HG03108 (cell line): ENCODE results near the gene CECR2.

ENCODE experiments used
- ATAC-seq: cut with Tn5 transposase; IDR thresholded peaks from one replicate; pipeline ENCODE4 v1.9.1; 2021; ENCODE audit warnings: moderate library complexity; ENCODE audit not compliant: unreplicated experiment

CECR2 gene

DNA sequence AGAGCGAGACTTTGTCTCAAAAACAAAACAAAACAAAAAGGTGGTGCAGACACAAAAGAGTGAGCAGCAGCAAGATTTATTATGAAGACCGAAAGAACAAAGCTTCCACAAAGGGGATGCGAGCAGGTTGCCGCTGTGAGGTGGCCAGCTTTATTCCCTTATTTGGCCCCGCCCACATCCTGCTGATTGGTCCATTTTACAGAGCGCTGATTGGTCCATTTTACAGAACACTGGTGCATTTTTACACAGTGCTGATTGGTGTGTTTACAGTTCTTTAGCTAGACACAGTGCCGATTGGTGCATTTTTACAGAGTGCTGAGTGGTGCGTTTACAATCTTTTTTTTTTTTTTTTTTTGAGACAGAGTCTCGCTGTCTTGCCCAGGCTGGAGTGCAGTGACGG, 77.4 kb downstream of the CECR2 start:
- no peak for ATAC-seq

DNA sequence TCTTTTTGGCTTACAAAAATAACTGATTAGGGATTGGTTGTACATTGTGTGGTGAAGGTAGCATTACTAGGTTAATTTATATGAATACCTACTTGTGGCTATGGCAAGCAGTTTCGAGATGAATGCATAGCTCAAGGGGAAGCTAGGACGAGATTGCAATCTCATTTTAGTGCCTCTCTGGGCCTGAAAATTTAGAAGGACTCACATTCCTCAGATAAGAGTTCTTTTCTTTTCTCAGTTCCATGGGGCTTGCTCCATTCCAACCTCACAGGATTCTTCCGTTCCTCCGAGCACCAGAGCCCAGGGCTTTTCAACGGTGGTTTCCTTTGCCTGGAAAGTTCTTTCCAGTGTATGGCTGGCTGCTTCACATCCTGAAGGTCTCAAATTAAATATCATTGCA, 82.1 kb downstream of the CECR2 start:
- no peak for ATAC-seq

DNA sequence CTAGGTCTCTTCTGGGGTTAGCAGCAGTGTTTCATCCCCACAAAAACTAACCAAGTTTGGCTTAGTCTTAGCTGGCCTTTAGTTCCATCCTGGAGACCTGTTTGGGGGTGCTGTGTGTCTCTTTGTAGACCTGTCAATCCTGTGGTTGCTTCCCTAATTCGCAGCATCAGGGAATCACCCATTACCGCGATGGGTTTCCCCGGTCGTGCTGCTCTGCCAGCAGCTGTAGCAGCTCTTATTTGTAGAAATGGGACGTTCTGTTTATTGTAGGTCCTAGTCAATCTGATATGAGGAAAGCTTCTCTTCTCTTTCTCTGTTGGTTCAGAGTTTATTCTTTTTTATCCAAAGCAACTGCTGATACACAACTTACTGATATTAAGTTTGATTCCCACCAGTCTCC, 91.6 kb downstream of the CECR2 start:
- no peak for ATAC-seq

DNA sequence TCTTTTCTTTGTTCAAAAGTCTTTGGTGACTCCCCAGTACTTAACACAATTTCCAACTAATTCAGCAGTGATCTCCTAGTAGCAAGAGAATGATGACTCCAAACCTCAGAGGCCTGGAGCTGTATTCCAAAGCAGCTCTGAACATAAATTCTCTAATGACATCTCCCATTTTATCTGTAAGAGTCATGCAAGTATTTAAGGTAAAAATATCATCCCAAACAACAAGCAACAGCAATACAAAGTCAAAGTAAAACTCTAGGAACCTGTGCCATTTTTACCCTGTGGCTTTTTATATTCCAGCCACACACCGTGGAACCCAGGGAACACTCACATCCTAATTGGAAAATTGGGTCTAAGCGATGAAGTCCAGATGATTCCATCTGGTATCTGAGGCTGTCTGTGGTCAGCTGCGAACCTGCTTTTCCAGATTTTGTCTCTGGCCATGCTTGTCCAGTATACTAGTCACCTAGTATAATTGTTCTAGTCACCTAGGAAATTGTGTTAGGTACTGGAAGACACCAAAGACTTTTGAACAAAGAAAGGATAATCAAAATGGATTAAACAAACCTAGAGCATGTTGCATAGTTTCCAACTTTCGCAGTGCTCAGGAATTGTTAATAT, 101.7 kb downstream of the CECR2 start:
- no peak for ATAC-seq

DNA sequence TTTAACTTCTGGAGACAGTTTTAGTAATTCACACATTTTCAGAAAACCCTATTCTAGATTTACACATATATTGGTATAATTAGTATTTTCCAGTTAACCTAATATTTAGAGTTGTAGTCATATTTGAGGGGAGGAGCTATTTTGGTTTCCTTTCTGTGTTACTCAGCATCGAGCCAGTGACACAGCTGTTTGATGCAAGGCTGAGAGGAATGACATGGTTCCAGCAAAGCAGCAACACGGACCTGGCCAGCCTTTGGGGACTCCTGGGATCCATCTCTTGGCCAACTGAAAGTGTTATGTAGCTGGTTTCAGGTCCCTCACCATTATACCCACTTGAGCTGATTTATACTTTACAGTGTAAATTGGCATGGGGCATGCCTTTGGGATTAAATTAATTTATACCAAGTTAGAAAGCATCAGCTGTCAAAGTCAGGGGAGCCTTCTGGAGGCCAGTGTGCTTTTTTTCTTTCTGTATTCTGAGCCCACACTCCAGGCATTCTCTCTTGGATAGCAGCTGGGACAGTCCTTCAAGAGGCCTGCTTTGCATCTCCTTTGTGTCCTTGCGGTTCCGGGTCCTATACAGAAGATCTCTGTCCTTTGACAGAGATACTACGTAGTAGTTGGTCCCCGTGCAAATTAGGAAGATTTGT, 102.8 kb downstream of the CECR2 start:
- ATAC-seq = no peak

DNA sequence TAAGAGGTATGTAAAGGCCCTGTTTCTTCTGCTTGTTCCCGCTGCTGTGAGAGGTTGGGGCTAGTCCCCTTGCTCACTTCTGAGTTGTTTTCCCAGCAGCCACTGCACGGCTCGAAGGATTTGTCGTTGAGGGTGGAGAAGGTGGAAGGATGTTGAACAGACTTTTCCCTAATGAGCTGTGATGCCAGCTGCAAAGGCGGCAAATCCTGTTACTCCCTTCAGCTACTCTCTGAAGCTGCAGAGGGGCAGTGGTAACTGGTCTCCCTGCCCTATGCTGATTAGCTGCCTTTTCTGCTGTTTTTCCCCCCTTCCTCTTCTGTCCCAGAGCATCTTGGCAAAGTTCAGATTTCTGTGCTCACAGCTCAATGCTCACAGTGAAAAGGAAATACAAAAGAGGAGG, 103.7 kb downstream of the CECR2 start:
- ATAC-seq = no peak

DNA sequence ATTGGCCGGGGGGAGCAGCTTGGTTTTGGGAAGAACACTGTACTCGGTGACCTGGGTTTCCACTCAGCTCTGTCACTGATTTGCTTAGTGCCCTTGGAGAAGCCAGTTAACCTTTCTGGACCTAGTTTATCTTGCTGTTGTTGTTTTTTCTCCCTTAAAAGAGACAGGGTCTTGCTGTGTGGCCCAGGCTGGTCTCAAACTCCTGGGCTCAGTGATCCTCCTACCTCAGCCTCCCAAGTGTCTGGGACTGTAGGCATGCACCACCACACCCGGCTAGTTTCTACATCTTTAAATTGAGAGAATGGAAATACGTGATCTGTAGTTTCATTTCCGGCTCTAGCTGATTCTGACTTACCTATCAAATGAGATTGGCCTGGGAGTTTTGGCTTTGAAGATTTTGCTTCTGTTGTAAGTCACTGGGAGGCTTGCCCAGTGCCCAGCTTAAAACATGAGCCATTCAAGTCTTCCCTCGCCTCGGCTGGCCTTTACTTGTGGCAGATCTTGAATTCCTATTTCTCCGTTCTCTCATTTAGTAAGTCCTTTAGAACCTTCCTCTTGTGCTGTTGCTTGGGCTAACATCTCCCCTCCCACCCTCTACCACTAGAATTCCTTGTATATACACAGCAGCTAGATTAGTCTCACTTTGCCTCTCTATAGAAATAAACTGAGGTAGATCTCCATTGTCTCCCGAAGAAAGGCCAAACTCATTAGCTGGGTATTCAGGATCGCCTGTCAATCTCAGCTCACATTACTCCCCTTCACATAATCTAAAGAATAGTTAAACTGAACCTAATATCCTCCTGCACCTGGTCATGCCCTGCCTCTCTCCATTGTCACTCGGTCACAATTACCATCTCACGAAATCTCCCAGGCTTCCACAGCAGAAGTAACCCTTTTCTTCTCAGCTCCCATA, 106.3 kb downstream of the CECR2 start:
- no peak for ATAC-seq

DNA sequence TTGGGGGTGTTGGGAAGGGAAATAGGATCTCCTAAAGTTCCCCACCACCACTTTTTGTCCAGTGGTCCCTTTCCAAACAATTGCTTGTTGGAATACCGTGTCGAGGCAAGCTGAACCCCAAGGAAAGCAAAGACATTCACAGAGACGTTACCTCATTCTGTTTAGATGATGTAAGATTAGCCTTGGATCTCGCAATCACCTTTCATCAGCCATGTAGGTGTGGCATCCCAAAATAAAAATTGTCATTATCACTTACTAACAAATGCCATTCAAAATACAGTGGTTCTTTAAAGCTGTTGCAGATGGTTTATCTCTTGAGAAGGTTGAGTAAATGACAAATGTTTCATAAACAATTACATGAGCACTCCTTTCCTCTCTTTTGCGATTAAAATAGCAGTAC, 107.6 kb downstream of the CECR2 start:
- no peak for ATAC-seq

DNA sequence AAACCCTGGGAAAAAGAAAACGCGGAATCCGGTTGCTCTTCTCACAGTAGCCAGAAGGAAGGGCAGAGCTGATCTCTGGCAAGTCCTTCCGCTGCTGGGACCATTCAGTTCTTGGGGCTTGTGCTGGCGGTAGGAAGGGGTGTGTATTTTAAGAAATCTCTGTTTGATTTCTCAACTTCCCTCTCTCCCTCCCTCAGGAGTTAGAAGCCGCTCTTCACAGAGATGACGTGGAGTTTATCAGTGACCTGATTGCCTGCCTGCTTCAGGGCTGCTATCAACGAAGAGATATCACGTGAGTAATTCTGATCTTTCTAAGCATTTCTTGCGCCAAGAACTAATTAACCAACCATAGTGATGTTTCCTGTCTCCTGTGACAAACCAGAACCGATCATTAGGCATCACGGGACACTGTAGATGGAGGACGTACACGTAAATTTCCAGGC, 108.2 kb downstream of the CECR2 start:
- ATAC-seq = no peak

DNA sequence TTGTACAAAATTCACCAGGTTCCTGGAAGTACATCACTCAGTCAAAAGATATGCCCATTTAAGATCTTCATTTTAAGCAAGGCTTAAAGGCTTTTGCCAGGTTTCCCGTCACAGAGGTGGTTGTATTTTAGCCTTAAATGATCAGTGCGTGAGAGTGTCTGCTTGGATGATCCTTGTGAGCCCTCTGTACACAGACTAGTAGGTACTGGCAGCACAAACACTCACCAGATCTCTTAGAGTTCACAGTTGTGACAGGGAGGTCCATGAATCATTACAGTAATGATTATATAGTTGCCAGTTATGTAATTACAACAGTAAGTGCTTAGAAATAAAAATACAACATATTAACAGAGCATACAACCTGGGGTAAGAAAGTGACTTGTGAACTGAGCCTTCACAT, 109.9 kb downstream of the CECR2 start:
- no peak for ATAC-seq

DNA sequence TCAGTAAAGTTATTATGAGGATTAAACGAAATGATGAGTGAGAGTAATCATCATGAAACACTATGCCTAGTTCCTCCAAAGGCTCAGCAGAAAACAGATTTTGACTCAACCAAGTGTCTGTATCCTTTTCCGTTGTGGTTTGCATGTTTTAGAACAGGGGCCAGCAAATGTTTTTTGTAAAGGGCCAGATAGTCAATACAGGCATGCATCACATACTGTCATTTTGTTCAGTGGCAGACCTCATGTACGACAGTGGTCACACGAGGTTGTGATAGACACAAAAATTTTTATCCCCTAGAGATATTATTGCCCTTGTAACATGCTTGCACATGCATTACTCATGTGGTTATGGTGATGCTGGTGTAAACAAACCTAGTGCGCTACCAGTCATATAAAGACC, 112.2 kb downstream of the CECR2 start:
- no peak for ATAC-seq

DNA sequence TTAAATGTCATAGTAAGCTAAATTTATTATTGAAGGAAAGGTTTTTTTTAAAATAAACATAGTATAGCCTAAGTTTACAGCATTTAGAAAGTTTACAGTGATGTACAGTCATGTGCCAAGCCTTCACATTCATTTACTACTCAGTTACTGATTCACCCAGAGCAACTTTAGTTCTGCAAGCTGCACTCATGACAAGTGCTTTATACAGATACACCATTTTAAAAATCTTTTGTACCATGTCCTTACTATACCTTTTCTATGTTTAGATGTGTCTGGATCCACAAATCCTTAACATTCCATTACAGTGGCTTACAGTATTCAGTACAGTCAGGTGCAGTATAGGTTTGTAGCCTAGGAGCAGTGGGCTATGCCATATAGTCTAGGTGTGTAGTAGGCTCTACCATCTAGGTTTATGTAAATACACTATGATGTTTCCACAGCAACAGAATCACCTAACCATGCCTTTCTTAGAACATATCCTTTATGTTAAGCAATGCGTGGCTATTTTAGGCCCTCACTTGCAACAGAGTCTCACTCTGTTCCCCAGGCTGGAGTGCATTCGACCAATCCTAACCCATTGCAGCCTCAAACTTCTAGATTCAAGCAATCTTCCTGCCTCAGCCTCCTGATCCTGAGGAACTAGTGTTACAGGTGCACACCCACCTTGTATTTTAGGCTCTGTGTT, 114.6 kb downstream of the CECR2 start:
- ATAC-seq = peak; percentile 48

DNA sequence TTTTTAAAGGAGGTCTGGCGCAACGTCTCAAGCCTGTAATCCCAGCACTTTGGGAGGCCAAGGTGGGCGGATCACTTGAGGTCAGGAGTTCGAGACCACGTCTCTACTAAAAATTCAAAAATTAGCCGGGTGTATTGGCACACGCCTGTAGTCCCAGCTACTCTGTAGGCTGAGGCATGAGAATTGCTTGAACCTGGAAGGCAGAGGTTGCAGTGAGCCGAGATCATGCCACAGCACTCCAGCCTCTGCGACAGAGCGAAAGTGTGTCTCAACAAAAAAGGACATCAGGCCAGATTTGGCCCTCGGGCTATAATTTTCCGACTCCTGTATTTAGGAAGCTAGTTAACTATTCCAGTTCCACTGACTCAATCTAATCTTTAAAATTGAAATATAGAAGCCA, 115.3 kb downstream of the CECR2 start:
- ATAC-seq = no peak

DNA sequence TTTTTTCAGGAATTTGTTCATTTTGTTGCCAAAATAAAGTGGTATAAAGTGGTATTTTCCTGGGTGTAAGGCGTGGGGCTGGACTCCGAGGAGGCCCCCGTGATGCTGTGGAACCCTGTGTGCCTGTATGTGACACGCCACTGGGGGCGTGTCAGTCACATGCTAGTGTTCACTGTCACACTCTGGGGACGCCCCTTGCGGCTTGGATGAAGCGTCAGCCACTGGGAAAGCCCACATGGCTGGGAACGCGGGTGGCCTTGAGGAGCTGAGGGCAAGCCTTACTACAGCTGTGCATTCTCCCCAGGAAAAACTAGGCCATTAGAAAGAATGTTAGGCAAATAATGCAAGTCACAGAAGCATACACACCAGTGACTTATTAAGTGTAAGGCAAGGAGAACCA, 117.1 kb downstream of the CECR2 start:
- no peak for ATAC-seq

DNA sequence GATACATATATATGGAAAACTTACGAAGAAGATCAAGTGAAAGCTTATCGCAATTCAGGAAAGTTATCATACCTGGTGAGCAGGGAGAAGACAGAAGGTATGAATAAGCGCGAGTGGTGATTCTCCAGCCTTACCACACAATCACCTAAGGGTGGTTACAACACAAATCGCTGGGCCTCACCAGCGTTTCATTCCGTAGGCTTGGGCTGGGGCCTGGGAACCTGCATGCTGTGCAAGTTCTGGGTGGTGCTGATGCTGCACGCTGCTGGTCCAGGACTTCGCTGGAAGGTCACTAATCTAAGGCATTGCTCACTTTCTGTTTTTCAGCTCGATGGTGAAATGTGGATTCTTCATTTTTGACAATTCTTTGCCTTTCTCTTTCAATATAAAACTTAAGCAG, 117.5 kb downstream of the CECR2 start:
- no peak for ATAC-seq

DNA sequence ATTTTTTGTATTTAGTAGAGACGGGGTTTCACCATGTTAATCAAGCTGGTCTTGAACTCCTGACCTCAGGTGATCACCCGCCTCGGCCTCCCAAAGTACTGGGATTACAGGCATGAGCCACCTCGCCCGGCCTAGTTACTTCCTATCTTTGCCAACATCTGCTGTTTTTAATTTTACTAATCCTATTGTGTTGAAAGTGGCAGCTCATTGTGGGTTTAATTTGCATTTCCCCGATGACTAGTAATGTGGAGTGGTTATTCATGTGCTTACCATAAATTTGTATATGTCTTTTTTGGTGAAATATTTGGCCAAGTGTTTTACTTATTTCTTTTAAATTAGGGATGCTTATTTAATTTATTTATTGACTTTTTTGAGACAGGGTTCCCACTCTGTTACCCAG, 119.8 kb downstream of the CECR2 start:
- no peak for ATAC-seq

DNA sequence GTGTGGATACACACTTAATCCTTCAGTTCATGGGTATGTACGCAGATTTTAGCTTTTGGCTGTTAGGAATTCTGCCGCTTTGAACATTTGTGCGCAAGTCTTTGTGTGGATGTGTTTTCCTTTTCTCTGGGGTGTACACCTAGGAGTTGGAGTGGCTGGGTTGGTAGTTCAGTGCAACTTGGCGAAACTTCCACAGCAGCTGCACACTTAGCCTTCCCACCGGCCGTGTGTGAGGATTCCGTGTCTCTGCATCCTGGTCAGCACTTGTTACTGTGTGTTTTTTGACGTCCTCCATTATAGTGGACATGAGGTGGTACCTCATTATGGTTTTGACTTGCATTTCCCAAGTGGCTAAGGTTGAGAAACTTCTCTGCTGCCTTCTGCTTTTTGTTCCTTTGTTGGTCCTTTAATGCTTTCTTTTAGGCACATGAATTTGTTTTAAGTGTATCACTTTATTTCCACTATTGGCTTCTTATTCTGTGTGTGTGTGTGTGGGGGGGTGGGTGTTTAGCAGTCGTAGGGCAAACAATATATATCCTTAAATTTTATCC, 121.9 kb downstream of the CECR2 start:
- ATAC-seq = no peak

DNA sequence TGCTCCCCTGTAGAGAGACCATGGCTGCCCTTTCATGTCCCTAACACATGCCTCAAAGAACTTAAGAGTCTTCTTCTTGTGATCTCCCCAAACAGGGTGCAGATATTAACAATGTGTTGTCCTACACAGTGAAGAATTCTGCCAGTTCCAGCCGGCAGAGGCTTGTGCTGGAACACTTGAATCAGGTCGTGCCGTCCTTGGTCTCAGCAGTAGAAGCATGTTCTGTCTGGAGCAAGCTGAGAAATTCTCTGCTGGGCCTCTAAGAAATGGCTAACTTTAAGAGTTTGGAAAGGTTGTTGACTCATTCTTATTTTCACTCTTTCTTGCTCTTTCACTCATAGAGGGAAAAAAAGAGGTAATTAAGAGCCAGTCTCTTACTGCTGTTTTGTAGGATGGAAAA, 123.0 kb downstream of the CECR2 start:
- ATAC-seq = no peak

DNA sequence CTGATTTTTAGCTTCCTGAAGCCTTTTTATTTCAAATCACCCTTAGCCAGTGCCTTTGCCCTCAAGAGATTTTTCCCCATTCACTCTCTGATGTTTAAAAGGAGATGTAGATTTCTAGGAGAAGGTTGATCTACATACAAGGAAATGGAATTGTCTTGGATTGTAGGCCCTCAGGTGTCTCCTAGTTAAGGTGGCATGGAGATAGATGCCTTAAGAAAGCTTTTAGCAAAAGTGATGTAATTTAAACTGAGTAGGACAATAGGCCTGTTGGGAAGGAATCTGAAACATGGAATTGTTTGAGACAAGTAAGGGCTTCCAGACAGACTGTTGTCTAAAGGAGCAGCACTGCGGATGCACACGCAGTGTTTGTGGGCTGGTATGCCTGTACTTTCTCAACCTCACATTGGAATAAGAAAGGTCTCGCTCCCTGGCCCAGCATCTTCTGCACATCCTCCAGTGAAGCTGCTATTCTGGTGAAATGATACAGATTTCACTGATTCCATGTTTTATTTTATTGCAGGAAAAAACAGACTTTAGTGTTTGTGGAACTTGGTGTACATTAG, 124.2 kb downstream of the CECR2 start:
- ATAC-seq = no peak

DNA sequence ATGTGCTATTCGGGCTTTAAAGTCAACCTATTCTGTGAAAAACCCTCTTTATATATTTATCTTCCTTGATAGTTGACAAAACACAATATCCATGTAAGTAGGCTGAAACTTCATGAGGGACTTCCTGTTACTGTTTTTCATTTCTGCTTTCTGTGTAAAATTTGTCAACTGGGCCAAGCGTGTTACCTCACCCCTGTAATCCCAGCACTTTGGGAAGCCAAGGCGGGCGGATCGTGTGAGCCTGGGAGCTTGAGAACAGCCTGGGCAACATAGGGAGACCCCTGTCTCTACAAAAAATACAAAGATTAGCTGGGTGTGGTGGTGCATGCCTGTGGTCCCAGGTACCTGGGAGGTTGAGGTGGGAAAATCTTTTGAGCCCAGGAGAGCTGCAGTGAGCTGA, 127.6 kb downstream of the CECR2 start:
- no peak for ATAC-seq
